ENCODE data around the gene TTBK2. TPM values are rescaled to one million over a fixed set of nuclear protein-coding genes. Genes with fewer than 3 reads are reported as not detected.

Gene TTBK2
- total RNA-seq, 1 experiment from 2014 or later, result 10.6 TPM

DNA sequence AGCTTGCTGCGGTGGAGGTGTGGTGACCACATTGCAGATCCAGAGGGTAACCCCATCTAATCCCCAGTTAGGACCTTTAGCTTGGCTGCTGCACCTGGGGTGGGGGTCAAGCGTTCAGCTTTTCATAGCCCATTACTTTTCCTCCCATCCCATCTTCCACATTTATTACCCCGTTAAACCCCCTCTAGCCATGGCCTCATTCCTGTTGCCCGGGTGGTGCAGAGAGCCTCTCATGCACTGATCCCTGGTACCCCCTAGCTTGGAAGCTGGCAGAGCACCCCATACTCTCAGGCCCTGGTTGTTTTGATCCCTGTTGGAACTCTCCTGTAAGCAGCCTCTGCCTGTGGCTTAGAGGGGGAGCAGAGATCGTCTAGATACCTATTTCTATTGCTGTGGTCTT lies 204.5 kb downstream of the TTBK2 start:
- POLR2A ChIA-PET, result no interaction called here
- H3K4me1 ChIP-seq (ENCODE audit: control insufficient read depth in 1 of 2, insufficient read depth in 2 of 2, low read length in 2 of 2), result no peaks in the 10 kb centered on the region
- no peak overlapping the region for H3K4me2 ChIP-seq (ENCODE audit: low read length)
- no peak overlapping the region for H3K4me3 ChIP-seq (replicated peaks in 1 of 2; ENCODE audit: low read depth in 1 of 2, low read length in 2 of 2)
- H3K9ac ChIP-seq (ENCODE audit: low read length), result no peak overlapping the region
- CTCF ChIA-PET, result interaction anchor here (1.5 kb wide), 1 partner anchor 9 kb away, joined by 5 read pairs; no protein-coding TSS in a partner anchor
- H3K9me3 ChIP-seq (ENCODE audit: control insufficient read depth in 1 of 2, insufficient read depth in 1 of 2, low read depth in 1 of 2, low read length in 2 of 2), result no peaks in the 10 kb centered on the region
- no peaks in the 10 kb centered on the region for H3K9me2 ChIP-seq (ENCODE audit: insufficient read depth)
- H2AFZ ChIP-seq (ENCODE audit: low read depth, low read length, poor library complexity, severe bottlenecking), result no peak overlapping the region
- BruUV-seq (replicated peaks), result no TSS peak
- no peak for TF ChIP-seq CBX3 (IDR thresholded peaks at IDR 0.05; ENCODE audit: low read depth)
- intact Hi-C loops (cut with micrococcal nuclease), result no loop called here
- ATAC-seq (no peak), DNase-seq (ENCODE audit: low read depth, low spot score) (no peak)
- H4K20me1 ChIP-seq (ENCODE audit: insufficient read depth), result no peaks in the 10 kb centered on the region
- RAD21 ChIA-PET (ENCODE audit: low non-redundant PET in 1 of 2, low total read pairs in 2 of 2, uncharacterized antibody in 2 of 2, unreplicated experiment in 2 of 2), result no interaction called here
- no peaks in the 10 kb centered on the region for H3K27me3 ChIP-seq (ENCODE audit: insufficient read depth, low read length)
- H3K27ac ChIP-seq (ENCODE audit: low read depth, low read length), result no peak overlapping the region
- no peaks in the 10 kb centered on the region for H3K79me2 ChIP-seq (ENCODE audit: insufficient read depth, low read length)
- 0 out of 4 replicates have a peak, but pooled peaks cover 0 to 2% of the 10 kb centered on the region in 2 experiments for H3K36me3 ChIP-seq (ENCODE audit: control insufficient read depth in 1 of 2, insufficient read depth in 2 of 2, low read length in 2 of 2)

DNA sequence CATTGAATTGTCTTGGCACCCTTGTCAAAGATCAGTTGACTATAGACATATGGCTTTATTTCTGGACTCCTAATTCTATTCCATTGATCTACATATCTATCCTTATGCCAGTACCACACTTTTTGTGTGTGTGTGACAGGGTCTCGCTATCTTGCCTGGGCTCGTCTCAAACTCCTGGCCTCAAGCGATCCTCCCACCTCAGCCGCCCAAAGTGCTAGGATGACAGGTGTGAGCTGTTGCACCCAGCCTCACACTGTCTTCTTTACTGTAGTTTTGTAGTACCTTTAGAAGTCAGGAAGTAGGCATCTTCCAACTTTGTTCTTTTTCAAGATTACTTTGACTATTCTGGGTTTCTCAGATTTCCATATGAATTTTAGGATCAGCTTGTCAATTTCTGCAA lies 208.0 kb downstream of the TTBK2 start:
- H3K79me2 ChIP-seq (ENCODE audit: insufficient read depth, low read length), result no peaks in the 10 kb centered on the region
- DNase-seq (ENCODE audit: low read depth, low spot score), result no peak
- H3K9ac ChIP-seq (ENCODE audit: low read length), result no peak overlapping the region
- no peak overlapping the region for H3K4me3 ChIP-seq (replicated peaks in 1 of 2; ENCODE audit: low read depth in 1 of 2, low read length in 2 of 2)
- POLR2A ChIA-PET, result no interaction called here
- no peak overlapping the region for H3K4me2 ChIP-seq (ENCODE audit: low read length)
- intact Hi-C loops (cut with micrococcal nuclease), result no loop called here
- H3K27ac ChIP-seq (ENCODE audit: low read depth, low read length), result no peak overlapping the region
- no peak for ATAC-seq
- no peaks in the 10 kb centered on the region for H3K27me3 ChIP-seq (ENCODE audit: insufficient read depth, low read length)
- CTCF ChIA-PET, result interaction anchor here (0.7 kb wide), 1 partner anchor 214 kb away, joined by 3 read pairs; no protein-coding TSS in a partner anchor
- RAD21 ChIA-PET (ENCODE audit: low non-redundant PET in 1 of 2, low total read pairs in 2 of 2, uncharacterized antibody in 2 of 2, unreplicated experiment in 2 of 2), result no interaction called here
- no peaks in the 10 kb centered on the region for H3K36me3 ChIP-seq (ENCODE audit: control insufficient read depth in 1 of 2, insufficient read depth in 2 of 2, low read length in 2 of 2)
- no peaks in the 10 kb centered on the region for H3K4me1 ChIP-seq (ENCODE audit: control insufficient read depth in 1 of 2, insufficient read depth in 2 of 2, low read length in 2 of 2)
- no TSS peak for BruUV-seq (replicated peaks)
- H2AFZ ChIP-seq (ENCODE audit: low read depth, low read length, poor library complexity, severe bottlenecking), result no peak overlapping the region
- no peaks in the 10 kb centered on the region for H4K20me1 ChIP-seq (ENCODE audit: insufficient read depth)
- H3K9me2 ChIP-seq (ENCODE audit: insufficient read depth), result no peaks in the 10 kb centered on the region
- no peaks in the 10 kb centered on the region for H3K9me3 ChIP-seq (ENCODE audit: control insufficient read depth in 1 of 2, insufficient read depth in 1 of 2, low read depth in 1 of 2, low read length in 2 of 2)
- TF ChIP-seq JUND (IDR thresholded peaks at IDR 0.05), result no peak
- TF ChIP-seq ELF1 (IDR thresholded peaks at IDR 0.05; ENCODE audit: borderline replicate concordance, low read depth), result no peak
- TF ChIP-seq, protein P1, sequence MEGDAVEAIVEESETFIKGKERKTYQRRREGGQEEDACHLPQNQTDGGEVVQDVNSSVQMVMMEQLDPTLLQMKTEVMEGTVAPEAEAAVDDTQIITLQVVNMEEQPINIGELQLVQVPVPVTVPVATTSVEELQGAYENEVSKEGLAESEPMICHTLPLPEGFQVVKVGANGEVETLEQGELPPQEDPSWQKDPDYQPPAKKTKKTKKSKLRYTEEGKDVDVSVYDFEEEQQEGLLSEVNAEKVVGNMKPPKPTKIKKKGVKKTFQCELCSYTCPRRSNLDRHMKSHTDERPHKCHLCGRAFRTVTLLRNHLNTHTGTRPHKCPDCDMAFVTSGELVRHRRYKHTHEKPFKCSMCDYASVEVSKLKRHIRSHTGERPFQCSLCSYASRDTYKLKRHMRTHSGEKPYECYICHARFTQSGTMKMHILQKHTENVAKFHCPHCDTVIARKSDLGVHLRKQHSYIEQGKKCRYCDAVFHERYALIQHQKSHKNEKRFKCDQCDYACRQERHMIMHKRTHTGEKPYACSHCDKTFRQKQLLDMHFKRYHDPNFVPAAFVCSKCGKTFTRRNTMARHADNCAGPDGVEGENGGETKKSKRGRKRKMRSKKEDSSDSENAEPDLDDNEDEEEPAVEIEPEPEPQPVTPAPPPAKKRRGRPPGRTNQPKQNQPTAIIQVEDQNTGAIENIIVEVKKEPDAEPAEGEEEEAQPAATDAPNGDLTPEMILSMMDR (IDR thresholded peaks at IDR 0.05 in 2 of 3, conservative IDR thresholded peaks at IDR 0.05 in 1 of 3; ENCODE audit: borderline replicate concordance in 1 of 3, insufficient read depth in 1 of 3, low read depth in 2 of 3, low read length in 2 of 3), result no peak
- TF ChIP-seq POLR2A (IDR thresholded peaks at IDR 0.05; ENCODE audit: borderline replicate concordance, extremely low read depth, insufficient read depth, insufficient read length), result no peak
- no peak for TF ChIP-seq EZH2phosphoT487 (IDR thresholded peaks at IDR 0.05; ENCODE audit: borderline replicate concordance)
- no peak for TF ChIP-seq TCF7L2 (IDR thresholded peaks at IDR 0.05; ENCODE audit: borderline replicate concordance, extremely low read depth, insufficient read depth, insufficient read length)
- TF ChIP-seq POLR2AphosphoS5 (IDR thresholded peaks at IDR 0.05; ENCODE audit: low read depth, low read length), result no peak
- TF ChIP-seq ZFX (IDR thresholded peaks at IDR 0.05), result no peak
- TF ChIP-seq ZNF274 (IDR thresholded peaks at IDR 0.05; ENCODE audit: low read depth, low read length), result no peak
- TF ChIP-seq, protein P2, sequence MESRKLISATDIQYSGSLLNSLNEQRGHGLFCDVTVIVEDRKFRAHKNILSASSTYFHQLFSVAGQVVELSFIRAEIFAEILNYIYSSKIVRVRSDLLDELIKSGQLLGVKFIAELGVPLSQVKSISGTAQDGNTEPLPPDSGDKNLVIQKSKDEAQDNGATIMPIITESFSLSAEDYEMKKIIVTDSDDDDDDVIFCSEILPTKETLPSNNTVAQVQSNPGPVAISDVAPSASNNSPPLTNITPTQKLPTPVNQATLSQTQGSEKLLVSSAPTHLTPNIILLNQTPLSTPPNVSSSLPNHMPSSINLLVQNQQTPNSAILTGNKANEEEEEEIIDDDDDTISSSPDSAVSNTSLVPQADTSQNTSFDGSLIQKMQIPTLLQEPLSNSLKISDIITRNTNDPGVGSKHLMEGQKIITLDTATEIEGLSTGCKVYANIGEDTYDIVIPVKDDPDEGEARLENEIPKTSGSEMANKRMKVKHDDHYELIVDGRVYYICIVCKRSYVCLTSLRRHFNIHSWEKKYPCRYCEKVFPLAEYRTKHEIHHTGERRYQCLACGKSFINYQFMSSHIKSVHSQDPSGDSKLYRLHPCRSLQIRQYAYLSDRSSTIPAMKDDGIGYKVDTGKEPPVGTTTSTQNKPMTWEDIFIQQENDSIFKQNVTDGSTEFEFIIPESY (IDR thresholded peaks at IDR 0.05; ENCODE audit: extremely low read depth, insufficient replicate concordance, low read length), result no peak
- TF ChIP-seq, protein P3, sequence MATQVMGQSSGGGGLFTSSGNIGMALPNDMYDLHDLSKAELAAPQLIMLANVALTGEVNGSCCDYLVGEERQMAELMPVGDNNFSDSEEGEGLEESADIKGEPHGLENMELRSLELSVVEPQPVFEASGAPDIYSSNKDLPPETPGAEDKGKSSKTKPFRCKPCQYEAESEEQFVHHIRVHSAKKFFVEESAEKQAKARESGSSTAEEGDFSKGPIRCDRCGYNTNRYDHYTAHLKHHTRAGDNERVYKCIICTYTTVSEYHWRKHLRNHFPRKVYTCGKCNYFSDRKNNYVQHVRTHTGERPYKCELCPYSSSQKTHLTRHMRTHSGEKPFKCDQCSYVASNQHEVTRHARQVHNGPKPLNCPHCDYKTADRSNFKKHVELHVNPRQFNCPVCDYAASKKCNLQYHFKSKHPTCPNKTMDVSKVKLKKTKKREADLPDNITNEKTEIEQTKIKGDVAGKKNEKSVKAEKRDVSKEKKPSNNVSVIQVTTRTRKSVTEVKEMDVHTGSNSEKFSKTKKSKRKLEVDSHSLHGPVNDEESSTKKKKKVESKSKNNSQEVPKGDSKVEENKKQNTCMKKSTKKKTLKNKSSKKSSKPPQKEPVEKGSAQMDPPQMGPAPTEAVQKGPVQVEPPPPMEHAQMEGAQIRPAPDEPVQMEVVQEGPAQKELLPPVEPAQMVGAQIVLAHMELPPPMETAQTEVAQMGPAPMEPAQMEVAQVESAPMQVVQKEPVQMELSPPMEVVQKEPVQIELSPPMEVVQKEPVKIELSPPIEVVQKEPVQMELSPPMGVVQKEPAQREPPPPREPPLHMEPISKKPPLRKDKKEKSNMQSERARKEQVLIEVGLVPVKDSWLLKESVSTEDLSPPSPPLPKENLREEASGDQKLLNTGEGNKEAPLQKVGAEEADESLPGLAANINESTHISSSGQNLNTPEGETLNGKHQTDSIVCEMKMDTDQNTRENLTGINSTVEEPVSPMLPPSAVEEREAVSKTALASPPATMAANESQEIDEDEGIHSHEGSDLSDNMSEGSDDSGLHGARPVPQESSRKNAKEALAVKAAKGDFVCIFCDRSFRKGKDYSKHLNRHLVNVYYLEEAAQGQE (IDR thresholded peaks at IDR 0.05; ENCODE audit: low read depth), result no peak
- no peak for TF ChIP-seq YY1 (IDR thresholded peaks at IDR 0.05; ENCODE audit: extremely low read depth, insufficient replicate concordance, low read depth, low read length)
